A673 (cell line): ENCODE measurements around the gene APMAP. TPM values are rescaled to one million over a fixed set of nuclear protein-coding genes. Genes with fewer than 3 reads are reported as not detected.

Experiments
- BruUV-seq: library from RNA; stranded (reverse); fragments of 400-500 nt; replicated peaks from 2 replicates; lab custom pipeline; 2021; lab: Mats Ljungman, UMichigan
- CTCF ChIA-PET: fragments of 300-600 bp; sonication (Branson Sonifier 250); formaldehyde crosslinking; loops from one replicate; lab custom pipeline; 2022; ENCODE audit warnings: antibody characterized with exemption; lab: Charles Lee
- POLR2A ChIA-PET: fragments of 300-600 bp; sonication (Branson Sonifier 250); formaldehyde crosslinking; loops from one replicate; lab custom pipeline; 2022; ENCODE audit warnings: antibody characterized with exemption; ENCODE audit not compliant: low non-redundant PET; lab: Charles Lee
- DNase-seq: peaks from one replicate; pipeline ENCODE4 v3.0.0-alpha.2; 2015; ENCODE audit warnings: low spot score
- H3K27ac ChIP-seq: fragments of 200-600 bp; sonication (generic); 2 replicates; pipeline ENCODE4 v1.5.1; 2016; ENCODE audit warnings: mixed run types, low read depth, mild to moderate bottlenecking, mixed read lengths, antibody characterized with exemption, low read length; ENCODE audit not compliant: poor library complexity, severe bottlenecking
- H3K27me3 ChIP-seq: fragments of 200-600 bp; sonication (generic); replicated peaks from 2 replicates; pipeline ENCODE4 v1.6.1; 2017; ENCODE audit warnings: mixed run types, low read depth, mild to moderate bottlenecking, mixed read lengths, antibody characterized with exemption, low read length; ENCODE audit not compliant: insufficient read depth, poor library complexity
- H3K36me3 ChIP-seq: fragments of 200-600 bp; sonication (generic); 2 replicates; pipeline ENCODE4 v1.6.1; 2016; ENCODE audit warnings: mixed run types, mild to moderate bottlenecking, mixed read lengths, antibody characterized with exemption, low read length; ENCODE audit not compliant: insufficient read depth, poor library complexity, severe bottlenecking
- H3K4me1 ChIP-seq: fragments of 200-600 bp; sonication (generic); 2 replicates; pipeline ENCODE4 v1.6.1; 2017; ENCODE audit warnings: mixed run types, mild to moderate bottlenecking, mixed read lengths, antibody characterized with exemption, low read length; ENCODE audit not compliant: insufficient read depth, poor library complexity, severe bottlenecking
- H3K4me3 ChIP-seq: fragments of 200-600 bp; sonication (generic); 2 replicates; pipeline ENCODE4 v1.5.1; 2016; ENCODE audit warnings: low read depth, mixed run types, mild to moderate bottlenecking, mixed read lengths, low read length; ENCODE audit not compliant: poor library complexity, severe bottlenecking
- H3K9me3 ChIP-seq: fragments of 200-600 bp; sonication (generic); 2 replicates; pipeline ENCODE4 v1.6.1; 2016; ENCODE audit warnings: mixed run types, low read depth, mild to moderate bottlenecking, mixed read lengths, antibody characterized with exemption, low read length; ENCODE audit not compliant: poor library complexity, severe bottlenecking
- EZH2 ChIP-seq: fragments of 200-600 bp; sonication (generic); IDR thresholded peaks from 2 replicates; pipeline ENCODE4 v1.6.1; 2017; ENCODE audit warnings: borderline replicate concordance, low read depth, mild to moderate bottlenecking, mixed read lengths, antibody characterized with exemption, low read length; ENCODE audit not compliant: poor library complexity, severe bottlenecking
- intact Hi-C: fragments of 100-400 bp; cut with micrococcal nuclease; formaldehyde crosslinking; loops from one replicate; pipeline ENCODE4 v1.10.0; 2022; ENCODE audit not compliant: unreplicated experiment
- total RNA-seq: library from RNA; stranded (reverse); gene quantifications from 2 replicates; pipeline ENCODE4 v1.2.3, GENCODE V29; 2021
- TF ChIP-seq, protein P1 (sequence below): fragments of 300-800, 200-600 bp; sonication (generic); conservative IDR thresholded peaks from 2 replicates; pipeline ENCODE4 v1.5.1; 2017; ENCODE audit warnings: low read depth, mild to moderate bottlenecking, antibody characterized with exemption, low read length, moderate library complexity, mixed read lengths

The APMAP gene
- total RNA-seq, 1 experiment from 2014 or later, result 70.3 TPM

- ChIA-PET POLR2A (no interaction called here), CTCF (no interaction called here)
- H3K36me3 ChIP-seq, result no peaks in the 10 kb centered on the region
- BruUV-seq, result no TSS peak
- DNase-seq, result no peak
- no peaks in the 10 kb centered on the region for H3K9me3 ChIP-seq
- intact Hi-C loops, result loop anchor here (5.0 to 10.0 kb wide), 4 partner anchors 134 to 882 kb away; no protein-coding TSS in a partner anchor
- H3K4me3 ChIP-seq, result no peak overlapping the region
- peaks cover 15% of the 10 kb centered on the region for H3K4me1 ChIP-seq
- H3K27ac ChIP-seq, result no peak overlapping the region
- TF ChIP-seq, protein P1, sequence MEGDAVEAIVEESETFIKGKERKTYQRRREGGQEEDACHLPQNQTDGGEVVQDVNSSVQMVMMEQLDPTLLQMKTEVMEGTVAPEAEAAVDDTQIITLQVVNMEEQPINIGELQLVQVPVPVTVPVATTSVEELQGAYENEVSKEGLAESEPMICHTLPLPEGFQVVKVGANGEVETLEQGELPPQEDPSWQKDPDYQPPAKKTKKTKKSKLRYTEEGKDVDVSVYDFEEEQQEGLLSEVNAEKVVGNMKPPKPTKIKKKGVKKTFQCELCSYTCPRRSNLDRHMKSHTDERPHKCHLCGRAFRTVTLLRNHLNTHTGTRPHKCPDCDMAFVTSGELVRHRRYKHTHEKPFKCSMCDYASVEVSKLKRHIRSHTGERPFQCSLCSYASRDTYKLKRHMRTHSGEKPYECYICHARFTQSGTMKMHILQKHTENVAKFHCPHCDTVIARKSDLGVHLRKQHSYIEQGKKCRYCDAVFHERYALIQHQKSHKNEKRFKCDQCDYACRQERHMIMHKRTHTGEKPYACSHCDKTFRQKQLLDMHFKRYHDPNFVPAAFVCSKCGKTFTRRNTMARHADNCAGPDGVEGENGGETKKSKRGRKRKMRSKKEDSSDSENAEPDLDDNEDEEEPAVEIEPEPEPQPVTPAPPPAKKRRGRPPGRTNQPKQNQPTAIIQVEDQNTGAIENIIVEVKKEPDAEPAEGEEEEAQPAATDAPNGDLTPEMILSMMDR, result no peak
- TF ChIP-seq EZH2, result no peak
- H3K27me3 ChIP-seq, result no peaks in the 10 kb centered on the region
Observed at GRCh38 chr20:24916412-24916811, 76.1 kb downstream of the APMAP start.

DNA sequence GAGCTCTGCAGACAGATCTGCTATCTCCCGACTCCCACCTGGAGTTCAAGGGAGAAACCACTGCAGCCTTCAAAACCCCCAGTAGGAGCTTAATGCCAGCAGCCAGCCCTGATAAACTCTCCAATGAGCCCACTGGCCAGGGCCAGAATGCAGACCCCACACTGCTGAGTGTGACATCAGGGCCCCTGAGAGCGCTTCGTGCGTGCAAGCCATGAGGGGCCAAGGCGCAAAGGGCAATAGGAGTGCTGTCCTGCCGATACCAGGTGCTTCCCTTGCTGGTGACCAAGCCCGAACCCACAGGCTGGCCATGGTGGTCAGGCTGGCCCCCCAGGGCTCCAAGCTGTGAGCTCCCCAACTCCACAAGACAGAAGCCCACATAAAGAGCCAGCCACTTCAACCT lies 76.7 kb downstream of the APMAP start:
- Histone ChIP-seq H3K4me3 (no peak overlapping the region), H3K9me3 (no peaks in the 10 kb centered on the region), H3K27me3 (no peaks in the 10 kb centered on the region), H3K36me3 (no peaks in the 10 kb centered on the region), H3K27ac (no peak overlapping the region), H3K4me1 (peaks cover 15% of the 10 kb centered on the region)
- TF ChIP-seq, protein P1, result no peak
- no peak for TF ChIP-seq EZH2
- no peak for DNase-seq
- intact Hi-C loops, result loop anchor here (5.0 to 10.0 kb wide), 4 partner anchors 134 to 881 kb away; no protein-coding TSS in a partner anchor
- ChIA-PET POLR2A (no interaction called here), CTCF (no interaction called here)
- no TSS peak for BruUV-seq

DNA sequence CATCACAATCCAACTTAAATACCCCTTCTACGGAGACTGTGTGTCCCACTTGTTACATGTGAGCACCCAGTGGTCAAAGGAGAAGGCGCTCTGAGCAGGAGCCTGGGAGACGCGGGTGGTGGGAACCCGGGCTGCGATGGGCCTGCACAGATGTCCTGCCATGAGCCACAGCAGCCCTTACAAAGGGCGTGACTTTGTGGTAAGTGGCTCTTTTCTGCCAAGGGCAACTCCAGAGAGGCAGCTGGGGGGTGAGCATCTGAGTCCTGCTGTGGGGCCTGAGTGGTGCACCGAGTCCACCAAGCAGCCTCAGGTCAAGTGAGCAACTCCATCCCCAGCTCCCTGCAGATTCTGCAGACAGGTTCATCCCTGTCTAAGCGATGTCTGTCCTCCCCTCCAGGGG lies 77.1 kb downstream of the APMAP start:
- Histone ChIP-seq H3K4me1 (peaks cover 15% of the 10 kb centered on the region), H3K9me3 (no peaks in the 10 kb centered on the region), H3K36me3 (no peaks in the 10 kb centered on the region), H3K27me3 (no peaks in the 10 kb centered on the region), H3K4me3 (no peak overlapping the region), H3K27ac (no peak overlapping the region)
- no peak for DNase-seq
- BruUV-seq, result no TSS peak
- intact Hi-C loops, result loop anchor here (5.0 to 10.0 kb wide), 4 partner anchors 133 to 881 kb away; no protein-coding TSS in a partner anchor
- TF ChIP-seq, protein P1, result no peak
- no peak for TF ChIP-seq EZH2
- ChIA-PET POLR2A (no interaction called here), CTCF (no interaction called here)
